SK-N-SH (cell line): ENCODE measurements around the gene PHLPP1. TPM values are rescaled to one million over a fixed set of nuclear protein-coding genes. Genes with fewer than 3 reads are reported as not detected.

Source experiments
- CTCF ChIA-PET: fragments of 300-600, 350-600 bp; formaldehyde crosslinking; extraction: SDS; loops from one replicate; lab custom pipeline; 2021; lab: Yijun Ruan, JAX
- POLR2A ChIA-PET: fragments of 350-600 bp; sonication (Branson Sonifier 250); formaldehyde crosslinking; extraction: SDS; loops from one replicate; lab custom pipeline; 2020; ENCODE audit warnings: antibody characterized with exemption, inconsistent platforms; lab: Yijun Ruan, JAX
- DNase-seq: peaks from one replicate; pipeline ENCODE4 v3.0.0; 2012
- H2AFZ ChIP-seq: fragments of 200-600 bp; sonication (generic); 2 replicates; pipeline ENCODE4 v1.8.1; 2016; ENCODE audit warnings: antibody characterized with exemption, mild to moderate bottlenecking, low read depth
- H3F3A ChIP-seq: fragments of 200-600 bp; sonication (generic); replicated peaks from 2 replicates; pipeline ENCODE3; 2016; ENCODE audit warnings: antibody characterized with exemption, mild to moderate bottlenecking; ENCODE audit not compliant: insufficient read depth
- H3K27ac ChIP-seq, 2 experiments: fragments of 200-500 bp in 1 of 2; fragments of 200-600 bp in 1 of 2; sonication (Bioruptor generic) in 1 of 2; sonication (generic), shearing (Covaris generic) in 1 of 2; 2 replicates each; pipeline versions ENCODE4 v1.5.1 to v1.6.1; 2014 to 2016; ENCODE audit warnings: low read depth in 2 of 2, inconsistent platforms in 1 of 2, low read length in 1 of 2, mild to moderate bottlenecking in 1 of 2, mixed read lengths in 1 of 2
- H3K27me3 ChIP-seq: fragments of 200-600 bp; sonication (generic), shearing (Covaris generic); 2 replicates; pipeline ENCODE4 v1.6.1; 2016; ENCODE audit warnings: mixed run types; ENCODE audit not compliant: insufficient read depth
- H3K36me3 ChIP-seq, 2 experiments: fragments of 200-500 bp in 1 of 2; fragments of 200-600 bp in 1 of 2; sonication (Bioruptor generic) in 1 of 2; sonication (generic) in 1 of 2; replicated peaks in 1 of 2; 2 replicates each; pipeline versions ENCODE3 to v1.5.1; 2014 to 2016; ENCODE audit warnings: low read length in 1 of 2, mild to moderate bottlenecking in 1 of 2; ENCODE audit not compliant: insufficient read depth in 2 of 2, control insufficient read depth in 1 of 2
- H3K4me1 ChIP-seq, 2 experiments: fragments of 200-500 bp in 1 of 2; fragments of 200-600 bp in 1 of 2; sonication (Bioruptor generic) in 1 of 2; sonication (generic), shearing (Covaris generic) in 1 of 2; 2 replicates each; pipeline versions ENCODE4 v1.5.1 to v1.6.1; 2014 to 2016; ENCODE audit warnings: low read depth in 1 of 2, low read length in 1 of 2, mixed run types in 1 of 2; ENCODE audit not compliant: insufficient read depth in 2 of 2, control insufficient read depth in 1 of 2
- H3K4me2 ChIP-seq: fragments of 200-600 bp; sonication (generic), shearing (Covaris generic); 2 replicates; pipeline ENCODE4 v1.6.1; 2017; ENCODE audit warnings: mixed run types
- H3K4me3 ChIP-seq, 2 experiments: fragments of 200-500 bp in 1 of 2; fragments of 200-600 bp in 1 of 2; sonication (Bioruptor generic) in 1 of 2; sonication (generic), shearing (Covaris generic) in 1 of 2; 2 replicates each; pipeline versions ENCODE4 v1.5.1 to v1.8.1; 2014 to 2016; ENCODE audit warnings: low read depth in 2 of 2, inconsistent platforms in 1 of 2, low read length in 1 of 2, mild to moderate bottlenecking in 1 of 2, mixed read lengths in 1 of 2, moderate library complexity in 1 of 2
- H3K79me2 ChIP-seq: fragments of 200-600 bp; sonication (generic); 2 replicates; pipeline ENCODE4 v1.8.1; 2017; ENCODE audit warnings: mild to moderate bottlenecking; ENCODE audit not compliant: insufficient read depth
- H3K9ac ChIP-seq: fragments of 200-600 bp; sonication (generic); 2 replicates; pipeline ENCODE4 v1.6.1; 2017; ENCODE audit warnings: mixed run types
- H3K9me2 ChIP-seq: fragments of 200-600 bp; sonication (generic); 2 replicates; pipeline ENCODE4 v1.6.1; 2017; ENCODE audit warnings: mixed run types
- H3K9me3 ChIP-seq: fragments of 200-600 bp; sonication (generic); 2 replicates; pipeline ENCODE4 v1.6.1; 2017; ENCODE audit warnings: mixed run types, mild to moderate bottlenecking, moderate library complexity
- H4K20me1 ChIP-seq: fragments of 200-600 bp; sonication (generic); 2 replicates; pipeline ENCODE4 v1.6.1; 2017; ENCODE audit warnings: mild to moderate bottlenecking, mixed run types; ENCODE audit not compliant: insufficient read depth
- CHD2 ChIP-seq: fragments of 150-350 bp; IDR thresholded peaks from 2 replicates; pipeline ENCODE4 v1.6.1; 2018; ENCODE audit warnings: low read length; ENCODE audit not compliant: partially characterized antibody
- ELF1 ChIP-seq: IDR thresholded peaks from 2 replicates; pipeline ENCODE4 v1.4.0; 2012
- EP300 ChIP-seq, 2 experiments: IDR thresholded peaks; 2 replicates each; pipeline versions ENCODE4 v1.4.0 to v1.6.1; 2012; ENCODE audit warnings: borderline replicate concordance in 1 of 2, low read depth in 1 of 2, low read length in 1 of 2
- FOSL2 ChIP-seq: IDR thresholded peaks from 2 replicates; pipeline ENCODE4 v1.4.0; 2012; ENCODE audit warnings: low read depth, mild to moderate bottlenecking, moderate library complexity, borderline replicate concordance
- FOXM1 ChIP-seq: IDR thresholded peaks from 2 replicates; pipeline ENCODE4 v1.4.0; 2012; ENCODE audit warnings: low read depth, mild to moderate bottlenecking
- GABPA ChIP-seq: IDR thresholded peaks from 2 replicates; pipeline ENCODE4 v1.4.0; 2012; ENCODE audit warnings: low read depth, mild to moderate bottlenecking
- JUND ChIP-seq: IDR thresholded peaks from 2 replicates; pipeline ENCODE4 v1.4.0; 2012
- NRF1 ChIP-seq: IDR thresholded peaks from 2 replicates; pipeline ENCODE4 v1.6.1; 2012; ENCODE audit warnings: low read depth, mild to moderate bottlenecking, low read length
- POLR2AphosphoS5 ChIP-seq: IDR thresholded peaks from 2 replicates; pipeline ENCODE4 v1.6.1; 2012; ENCODE audit warnings: low read depth, low read length
- RAD21 ChIP-seq: IDR thresholded peaks from 2 replicates; pipeline ENCODE4 v1.6.1; 2012; ENCODE audit warnings: mild to moderate bottlenecking, low read length
- RXRA ChIP-seq: IDR thresholded peaks from 2 replicates; pipeline ENCODE4 v1.4.0; 2012; ENCODE audit warnings: low read depth, mild to moderate bottlenecking, borderline replicate concordance
- TCF12 ChIP-seq: IDR thresholded peaks from 2 replicates; pipeline ENCODE4 v1.4.0; 2012
- TEAD4 ChIP-seq: IDR thresholded peaks from 2 replicates; pipeline ENCODE4 v1.4.0; 2012; ENCODE audit warnings: mild to moderate bottlenecking, borderline replicate concordance; ENCODE audit not compliant: insufficient read depth
- WGBS: methylation state at CpG from one replicate; pipeline ENCODE4 v1.1.6; 2017; ENCODE audit warnings: low lambda C conversion rate; 5-methylcytosine and 5-hydroxymethylcytosine counted together
- polyA plus RNA-seq, 3 experiments: library from polyadenylated mRNA; depleted of rRNA; stranded (reverse); fragments of >200 nt; gene quantifications; 2 replicates each; pipeline ENCODE4 v1.2.3, GENCODE V29; 2012
- TF ChIP-seq, protein P1 (sequence below): IDR thresholded peaks from 2 replicates; pipeline ENCODE4 v1.4.0; 2012; ENCODE audit warnings: low read depth
- TF ChIP-seq, protein P2 (sequence below): fragments of 200-600 bp; sonication (generic); IDR thresholded peaks from 2 replicates; pipeline ENCODE4 v1.6.1; 2017; ENCODE audit warnings: antibody characterized with exemption, mild to moderate bottlenecking, moderate library complexity
- TF ChIP-seq, protein P3 (sequence below): IDR thresholded peaks from 2 replicates; pipeline ENCODE4 v1.6.1; 2012; ENCODE audit warnings: mild to moderate bottlenecking, low read depth, low read length, moderate library complexity
- TF ChIP-seq, protein P4 (sequence below): fragments of 150-350 bp; IDR thresholded peaks from 2 replicates; pipeline ENCODE4 v1.6.1; 2017; ENCODE audit warnings: antibody characterized with exemption, low read length, low read depth, borderline replicate concordance

The PHLPP1 gene
- polyA plus RNA-seq, 1 of the 3 experiments (the other 2 are of a cell fraction): 4.6 TPM

DNA sequence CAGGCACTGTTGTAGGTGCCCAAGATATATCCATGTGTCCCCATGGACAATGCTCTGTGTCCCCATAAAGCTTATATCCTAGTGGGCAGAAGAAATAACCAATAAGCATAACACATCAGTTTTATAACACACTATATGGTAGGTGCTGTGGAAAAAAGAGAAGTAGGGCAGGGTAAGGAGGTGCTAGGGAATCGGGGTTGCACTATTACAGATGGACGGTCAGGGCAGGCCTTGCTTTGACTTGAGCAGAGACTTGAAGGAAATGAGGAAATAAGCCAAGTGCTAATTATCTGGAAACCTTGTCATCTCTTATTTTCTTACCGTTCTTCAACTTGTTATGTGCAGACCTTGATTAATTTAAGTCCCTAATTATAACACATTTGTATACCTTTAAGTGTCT is 82.0 kb downstream of the PHLPP1 start:
- Histone ChIP-seq H3K4me3 (no peak overlapping the region), H3K27me3 (no peaks in the 10 kb centered on the region), H4K20me1 (no peaks in the 10 kb centered on the region), H3K79me2 (peaks cover 9% of the 10 kb centered on the region; the same call in 1 of the 2 replicates), H3K27ac (no peak overlapping the region), H2AFZ (no peak overlapping the region), H3K9ac (no peak overlapping the region), H3K4me1 (no peaks in the 10 kb centered on the region), H3F3A (no peaks in the 10 kb centered on the region), H3K9me2 (no peaks in the 10 kb centered on the region), H3K4me2 (no peak overlapping the region), H3K36me3 (no peaks in the 10 kb centered on the region), H3K9me3 (no peaks in the 10 kb centered on the region)
- 95% methylated on average over 3 of the region's 3 CpGs for WGBS
- CTCF ChIA-PET: no interaction called here
- DNase-seq: no peak
- POLR2A ChIA-PET: no interaction called here
- no peak for TF ChIP-seq TCF12
- no peak for TF ChIP-seq FOSL2
- TF ChIP-seq EP300 (IDR thresholded peaks at IDR 0.05; ENCODE audit: borderline replicate concordance in 1 of 2, low read depth in 1 of 2, low read length in 1 of 2): no peak
- TF ChIP-seq, protein P1, sequence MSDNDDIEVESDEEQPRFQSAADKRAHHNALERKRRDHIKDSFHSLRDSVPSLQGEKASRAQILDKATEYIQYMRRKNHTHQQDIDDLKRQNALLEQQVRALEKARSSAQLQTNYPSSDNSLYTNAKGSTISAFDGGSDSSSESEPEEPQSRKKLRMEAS: no peak
- no peak for TF ChIP-seq JUND
- no peak for TF ChIP-seq NRF1

DNA sequence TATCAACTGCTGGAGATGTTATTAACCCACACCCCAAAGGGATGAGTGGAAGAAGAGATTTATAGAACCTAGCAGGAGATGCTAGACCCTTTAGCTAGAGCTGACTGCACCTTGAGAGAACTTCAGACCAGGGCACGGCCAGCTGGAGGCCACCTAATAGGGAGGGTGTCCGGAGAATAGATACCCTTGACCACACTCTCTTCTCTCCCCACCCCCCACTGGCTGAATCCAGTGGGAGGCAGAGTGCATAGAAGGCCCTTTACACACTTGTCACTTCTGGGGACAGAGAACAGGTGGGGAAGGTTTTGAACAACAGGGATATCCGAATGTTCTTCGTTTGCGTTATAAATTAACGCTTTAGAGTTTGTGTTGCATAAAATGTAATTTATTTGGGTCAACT is 84.6 kb downstream of the PHLPP1 start:
- Histone ChIP-seq H3K9me2 (no peaks in the 10 kb centered on the region), H3K9ac (no peak overlapping the region), H3K4me1 (no peaks in the 10 kb centered on the region), H3K27ac (no peak overlapping the region), H3K79me2 (peaks cover 7% of the 10 kb centered on the region; the same call in 1 of the 2 replicates), H2AFZ (no peak overlapping the region), H3K9me3 (no peaks in the 10 kb centered on the region), H3K27me3 (no peaks in the 10 kb centered on the region), H3K4me3 (no peak overlapping the region), H3K4me2 (no peak overlapping the region), H3K36me3 (no peaks in the 10 kb centered on the region), H3F3A (no peaks in the 10 kb centered on the region), H4K20me1 (no peaks in the 10 kb centered on the region)
- no peak for DNase-seq
- CTCF ChIA-PET: interaction anchor here (0.7 kb wide), 1 partner anchor 26 kb away, joined by 3 read pairs; no protein-coding TSS in a partner anchor
- POLR2A ChIA-PET: no interaction called here
- TF ChIP-seq TEAD4: no peak
- TF ChIP-seq, protein P2, sequence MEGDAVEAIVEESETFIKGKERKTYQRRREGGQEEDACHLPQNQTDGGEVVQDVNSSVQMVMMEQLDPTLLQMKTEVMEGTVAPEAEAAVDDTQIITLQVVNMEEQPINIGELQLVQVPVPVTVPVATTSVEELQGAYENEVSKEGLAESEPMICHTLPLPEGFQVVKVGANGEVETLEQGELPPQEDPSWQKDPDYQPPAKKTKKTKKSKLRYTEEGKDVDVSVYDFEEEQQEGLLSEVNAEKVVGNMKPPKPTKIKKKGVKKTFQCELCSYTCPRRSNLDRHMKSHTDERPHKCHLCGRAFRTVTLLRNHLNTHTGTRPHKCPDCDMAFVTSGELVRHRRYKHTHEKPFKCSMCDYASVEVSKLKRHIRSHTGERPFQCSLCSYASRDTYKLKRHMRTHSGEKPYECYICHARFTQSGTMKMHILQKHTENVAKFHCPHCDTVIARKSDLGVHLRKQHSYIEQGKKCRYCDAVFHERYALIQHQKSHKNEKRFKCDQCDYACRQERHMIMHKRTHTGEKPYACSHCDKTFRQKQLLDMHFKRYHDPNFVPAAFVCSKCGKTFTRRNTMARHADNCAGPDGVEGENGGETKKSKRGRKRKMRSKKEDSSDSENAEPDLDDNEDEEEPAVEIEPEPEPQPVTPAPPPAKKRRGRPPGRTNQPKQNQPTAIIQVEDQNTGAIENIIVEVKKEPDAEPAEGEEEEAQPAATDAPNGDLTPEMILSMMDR: no peak
- TF ChIP-seq POLR2AphosphoS5: no peak
- no peak for TF ChIP-seq ELF1
- TF ChIP-seq, protein P3, sequence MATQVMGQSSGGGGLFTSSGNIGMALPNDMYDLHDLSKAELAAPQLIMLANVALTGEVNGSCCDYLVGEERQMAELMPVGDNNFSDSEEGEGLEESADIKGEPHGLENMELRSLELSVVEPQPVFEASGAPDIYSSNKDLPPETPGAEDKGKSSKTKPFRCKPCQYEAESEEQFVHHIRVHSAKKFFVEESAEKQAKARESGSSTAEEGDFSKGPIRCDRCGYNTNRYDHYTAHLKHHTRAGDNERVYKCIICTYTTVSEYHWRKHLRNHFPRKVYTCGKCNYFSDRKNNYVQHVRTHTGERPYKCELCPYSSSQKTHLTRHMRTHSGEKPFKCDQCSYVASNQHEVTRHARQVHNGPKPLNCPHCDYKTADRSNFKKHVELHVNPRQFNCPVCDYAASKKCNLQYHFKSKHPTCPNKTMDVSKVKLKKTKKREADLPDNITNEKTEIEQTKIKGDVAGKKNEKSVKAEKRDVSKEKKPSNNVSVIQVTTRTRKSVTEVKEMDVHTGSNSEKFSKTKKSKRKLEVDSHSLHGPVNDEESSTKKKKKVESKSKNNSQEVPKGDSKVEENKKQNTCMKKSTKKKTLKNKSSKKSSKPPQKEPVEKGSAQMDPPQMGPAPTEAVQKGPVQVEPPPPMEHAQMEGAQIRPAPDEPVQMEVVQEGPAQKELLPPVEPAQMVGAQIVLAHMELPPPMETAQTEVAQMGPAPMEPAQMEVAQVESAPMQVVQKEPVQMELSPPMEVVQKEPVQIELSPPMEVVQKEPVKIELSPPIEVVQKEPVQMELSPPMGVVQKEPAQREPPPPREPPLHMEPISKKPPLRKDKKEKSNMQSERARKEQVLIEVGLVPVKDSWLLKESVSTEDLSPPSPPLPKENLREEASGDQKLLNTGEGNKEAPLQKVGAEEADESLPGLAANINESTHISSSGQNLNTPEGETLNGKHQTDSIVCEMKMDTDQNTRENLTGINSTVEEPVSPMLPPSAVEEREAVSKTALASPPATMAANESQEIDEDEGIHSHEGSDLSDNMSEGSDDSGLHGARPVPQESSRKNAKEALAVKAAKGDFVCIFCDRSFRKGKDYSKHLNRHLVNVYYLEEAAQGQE: no peak
- no peak for TF ChIP-seq GABPA
- TF ChIP-seq, protein P4, sequence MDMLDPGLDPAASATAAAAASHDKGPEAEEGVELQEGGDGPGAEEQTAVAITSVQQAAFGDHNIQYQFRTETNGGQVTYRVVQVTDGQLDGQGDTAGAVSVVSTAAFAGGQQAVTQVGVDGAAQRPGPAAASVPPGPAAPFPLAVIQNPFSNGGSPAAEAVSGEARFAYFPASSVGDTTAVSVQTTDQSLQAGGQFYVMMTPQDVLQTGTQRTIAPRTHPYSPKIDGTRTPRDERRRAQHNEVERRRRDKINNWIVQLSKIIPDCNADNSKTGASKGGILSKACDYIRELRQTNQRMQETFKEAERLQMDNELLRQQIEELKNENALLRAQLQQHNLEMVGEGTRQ: no peak
- no peak for TF ChIP-seq FOXM1
- no peak for TF ChIP-seq RAD21
- no peak for TF ChIP-seq RXRA
- TF ChIP-seq CHD2: no peak
- TF ChIP-seq JUND: no peak
- 95% methylated on average over 6 of the region's 6 CpGs for WGBS
